ENCODE measurements around the gene SIRPB2. TPM values are rescaled to one million over a fixed set of nuclear protein-coding genes. Genes with fewer than 3 reads are reported as not detected.

Gene SIRPB2
- total RNA-seq, 6 experiments from 2014 or later, result not detected

GRCh38 chr20:1526896-1527295 is 35.7 kb upstream of the SIRPB2 start:
- Mint-ChIP-seq H3K36me3 (ENCODE audit: low read depth) (no peaks in the 10 kb centered on the region), H3K27ac (no peak overlapping the region), H3K4me3 (no peak overlapping the region), H3K27me3 (ENCODE audit: insufficient read depth) (peaks cover 6% of the 10 kb centered on the region), H3K4me1 (ENCODE audit: low read depth) (peaks cover 11% of the 10 kb centered on the region), H3K9me3 (no peaks in the 10 kb centered on the region)
- DNase-seq, result no peak
- no peak for TF ChIP-seq CTCF (IDR thresholded peaks at IDR 0.05)

- Mint-ChIP-seq H3K4me1 (ENCODE audit: low read depth) (peaks cover 11% of the 10 kb centered on the region), H3K4me3 (no peak overlapping the region), H3K27ac (no peak overlapping the region), H3K27me3 (ENCODE audit: insufficient read depth) (peaks cover 10% of the 10 kb centered on the region), H3K36me3 (ENCODE audit: low read depth) (no peaks in the 10 kb centered on the region), H3K9me3 (no peaks in the 10 kb centered on the region)
- no peak for DNase-seq
- no peak for TF ChIP-seq CTCF (IDR thresholded peaks at IDR 0.05)
These were observed 35.1 kb upstream of the SIRPB2 start for GRCh38 chr20:1526310-1526709.

GRCh38 chr20:1524004-1524403 is 32.8 kb upstream of the SIRPB2 start:
- H3K36me3 Mint-ChIP-seq (ENCODE audit: low read depth), result no peaks in the 10 kb centered on the region
- H3K9me3 Mint-ChIP-seq, result no peaks in the 10 kb centered on the region
- peak overlapping the region; percentile 31; the same call in 1 of the 2 replicates for H3K4me3 Mint-ChIP-seq
- H3K4me1 Mint-ChIP-seq (ENCODE audit: low read depth), result peaks cover 11% of the 10 kb centered on the region
- DNase-seq, result peak; percentile 5
- H3K27ac Mint-ChIP-seq, result no peak overlapping the region
- no peak for TF ChIP-seq CTCF (IDR thresholded peaks at IDR 0.05)
- peaks cover 24% of the 10 kb centered on the region for H3K27me3 Mint-ChIP-seq (ENCODE audit: insufficient read depth)

GRCh38 chr20:1517010-1517409 is 25.8 kb upstream of the SIRPB2 start:
- no peak overlapping the region for H3K4me3 Mint-ChIP-seq
- DNase-seq, result no peak
- no peak for TF ChIP-seq CTCF (IDR thresholded peaks at IDR 0.05)
- peaks cover 52% of the 10 kb centered on the region for H3K27me3 Mint-ChIP-seq (ENCODE audit: insufficient read depth)
- H3K9me3 Mint-ChIP-seq, result no peaks in the 10 kb centered on the region
- no peak overlapping the region for H3K27ac Mint-ChIP-seq
- no peaks in the 10 kb centered on the region for H3K36me3 Mint-ChIP-seq (ENCODE audit: low read depth)
- H3K4me1 Mint-ChIP-seq (ENCODE audit: low read depth), result no peaks in the 10 kb centered on the region

GRCh38 chr20:1513801-1514200 is 22.6 kb upstream of the SIRPB2 start:
- peaks cover 31% of the 10 kb centered on the region for H3K27me3 Mint-ChIP-seq (ENCODE audit: insufficient read depth)
- TF ChIP-seq CTCF (IDR thresholded peaks at IDR 0.05), result no peak
- DNase-seq, result no peak
- H3K4me1 Mint-ChIP-seq (ENCODE audit: low read depth), result peaks cover 4% of the 10 kb centered on the region
- no peak overlapping the region for H3K4me3 Mint-ChIP-seq
- no peaks in the 10 kb centered on the region for H3K36me3 Mint-ChIP-seq (ENCODE audit: low read depth)
- no peak overlapping the region for H3K27ac Mint-ChIP-seq
- H3K9me3 Mint-ChIP-seq, result no peaks in the 10 kb centered on the region

- DNase-seq, result peak; percentile 52
- Mint-ChIP-seq H3K36me3 (ENCODE audit: low read depth) (no peaks in the 10 kb centered on the region), H3K4me3 (no peak overlapping the region), H3K9me3 (no peaks in the 10 kb centered on the region), H3K27me3 (ENCODE audit: insufficient read depth) (peaks cover 10% of the 10 kb centered on the region), H3K4me1 (ENCODE audit: low read depth) (peaks cover 37% of the 10 kb centered on the region), H3K27ac (no peak overlapping the region)
- TF ChIP-seq CTCF (IDR thresholded peaks at IDR 0.05), result peak; percentile 69
These were observed 18.0 kb upstream of the SIRPB2 start for GRCh38 chr20:1509237-1509636.

All from HFFc6 (cell line).